ENCODE results near the gene EFCAB7. TPM values are rescaled to one million over a fixed set of nuclear protein-coding genes. Genes with fewer than 3 reads are reported as not detected.

EFCAB7 gene
- total RNA-seq, 1 experiment from 2014 or later = 2.8 TPM

DNA sequence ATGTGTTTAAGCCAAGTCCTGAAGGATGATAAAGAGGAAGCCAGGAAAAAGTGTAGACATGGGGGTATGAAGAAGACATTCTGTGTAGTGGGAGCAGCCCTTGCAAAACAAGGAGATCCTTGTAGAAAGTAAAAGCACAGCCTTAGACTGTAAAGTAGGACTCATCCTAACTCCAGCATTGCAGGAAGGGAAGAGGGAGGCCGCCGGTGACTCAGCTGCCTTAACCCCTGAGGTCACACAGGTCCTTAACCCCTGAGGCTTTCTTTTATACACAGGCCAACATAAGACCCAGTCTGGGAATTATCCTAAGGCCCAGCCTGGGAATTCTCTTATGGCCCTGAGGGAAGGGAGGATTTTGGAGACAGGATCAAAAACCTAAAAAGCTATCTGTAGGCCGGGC lies 87.9 kb downstream of the EFCAB7 start:
- no peaks in the 10 kb centered on the region for H3K9me3 Mint-ChIP-seq
- no peak for TF ChIP-seq NFYB (CRISPR knock-in tag; conservative IDR thresholded peaks at IDR 0.05; ENCODE audit: low read depth)
- TF ChIP-seq GABPB1 (CRISPR knock-in tag; IDR thresholded peaks at IDR 0.05) = no peak
- no peak for TF ChIP-seq TEAD1 (CRISPR knock-in tag; IDR thresholded peaks at IDR 0.05)
- TF ChIP-seq IRF2 (CRISPR knock-in tag; IDR thresholded peaks at IDR 0.05; ENCODE audit: borderline replicate concordance, low read depth) = no peak
- TF ChIP-seq RELA (CRISPR knock-in tag; IDR thresholded peaks at IDR 0.05; ENCODE audit: borderline replicate concordance) = no peak
- TF ChIP-seq NR1H2 (CRISPR knock-in tag; IDR thresholded peaks at IDR 0.05) = no peak
- TF ChIP-seq, protein P1, sequence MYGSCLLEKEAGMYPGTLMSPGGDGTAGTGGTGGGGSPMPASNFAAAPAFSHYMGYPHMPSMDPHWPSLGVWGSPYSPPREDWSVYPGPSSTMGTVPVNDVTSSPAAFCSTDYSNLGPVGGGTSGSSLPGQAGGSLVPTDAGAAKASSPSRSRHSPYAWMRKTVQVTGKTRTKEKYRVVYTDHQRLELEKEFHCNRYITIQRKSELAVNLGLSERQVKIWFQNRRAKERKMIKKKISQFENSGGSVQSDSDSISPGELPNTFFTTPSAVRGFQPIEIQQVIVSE (CRISPR knock-in tag; IDR thresholded peaks at IDR 0.05; ENCODE audit: borderline replicate concordance) = no peak
- TF ChIP-seq ZNF219 (CRISPR knock-in tag; IDR thresholded peaks at IDR 0.05; ENCODE audit: borderline replicate concordance) = no peak
- no peak for TF ChIP-seq ZNF317 (CRISPR knock-in tag; IDR thresholded peaks at IDR 0.05; ENCODE audit: borderline replicate concordance, low read depth)
- TF ChIP-seq, protein P2, sequence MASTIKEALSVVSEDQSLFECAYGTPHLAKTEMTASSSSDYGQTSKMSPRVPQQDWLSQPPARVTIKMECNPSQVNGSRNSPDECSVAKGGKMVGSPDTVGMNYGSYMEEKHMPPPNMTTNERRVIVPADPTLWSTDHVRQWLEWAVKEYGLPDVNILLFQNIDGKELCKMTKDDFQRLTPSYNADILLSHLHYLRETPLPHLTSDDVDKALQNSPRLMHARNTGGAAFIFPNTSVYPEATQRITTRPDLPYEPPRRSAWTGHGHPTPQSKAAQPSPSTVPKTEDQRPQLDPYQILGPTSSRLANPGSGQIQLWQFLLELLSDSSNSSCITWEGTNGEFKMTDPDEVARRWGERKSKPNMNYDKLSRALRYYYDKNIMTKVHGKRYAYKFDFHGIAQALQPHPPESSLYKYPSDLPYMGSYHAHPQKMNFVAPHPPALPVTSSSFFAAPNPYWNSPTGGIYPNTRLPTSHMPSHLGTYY (CRISPR knock-in tag; IDR thresholded peaks at IDR 0.05) = no peak
- TF ChIP-seq, protein P3, sequence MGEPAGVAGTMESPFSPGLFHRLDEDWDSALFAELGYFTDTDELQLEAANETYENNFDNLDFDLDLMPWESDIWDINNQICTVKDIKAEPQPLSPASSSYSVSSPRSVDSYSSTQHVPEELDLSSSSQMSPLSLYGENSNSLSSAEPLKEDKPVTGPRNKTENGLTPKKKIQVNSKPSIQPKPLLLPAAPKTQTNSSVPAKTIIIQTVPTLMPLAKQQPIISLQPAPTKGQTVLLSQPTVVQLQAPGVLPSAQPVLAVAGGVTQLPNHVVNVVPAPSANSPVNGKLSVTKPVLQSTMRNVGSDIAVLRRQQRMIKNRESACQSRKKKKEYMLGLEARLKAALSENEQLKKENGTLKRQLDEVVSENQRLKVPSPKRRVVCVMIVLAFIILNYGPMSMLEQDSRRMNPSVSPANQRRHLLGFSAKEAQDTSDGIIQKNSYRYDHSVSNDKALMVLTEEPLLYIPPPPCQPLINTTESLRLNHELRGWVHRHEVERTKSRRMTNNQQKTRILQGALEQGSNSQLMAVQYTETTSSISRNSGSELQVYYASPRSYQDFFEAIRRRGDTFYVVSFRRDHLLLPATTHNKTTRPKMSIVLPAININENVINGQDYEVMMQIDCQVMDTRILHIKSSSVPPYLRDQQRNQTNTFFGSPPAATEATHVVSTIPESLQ (CRISPR knock-in tag; IDR thresholded peaks at IDR 0.05) = no peak
- no peak for TF ChIP-seq ZNF232 (CRISPR knock-in tag; IDR thresholded peaks at IDR 0.05)
- no peaks in the 10 kb centered on the region for H3K36me3 Mint-ChIP-seq
- H3K4me1 Mint-ChIP-seq = peaks cover 30% of the 10 kb centered on the region
- no peak overlapping the region for H3K4me3 Mint-ChIP-seq
- ATAC-seq (no peak; the same call in 1 of the 2 replicates), DNase-seq (ENCODE audit: low spot score) (no peak)
- CTCF ChIA-PET = interaction anchor here (1.2 kb wide), 1 partner anchor 63 kb away, joined by 3 read pairs; no protein-coding TSS in a partner anchor
- POLR2A ChIA-PET = no interaction called here
- peak overlapping the region; percentile 20; the same call in 1 of the 2 replicates for H3K27ac Mint-ChIP-seq
- no peaks in the 10 kb centered on the region for H3K27me3 Mint-ChIP-seq (ENCODE audit: low read depth)

DNA sequence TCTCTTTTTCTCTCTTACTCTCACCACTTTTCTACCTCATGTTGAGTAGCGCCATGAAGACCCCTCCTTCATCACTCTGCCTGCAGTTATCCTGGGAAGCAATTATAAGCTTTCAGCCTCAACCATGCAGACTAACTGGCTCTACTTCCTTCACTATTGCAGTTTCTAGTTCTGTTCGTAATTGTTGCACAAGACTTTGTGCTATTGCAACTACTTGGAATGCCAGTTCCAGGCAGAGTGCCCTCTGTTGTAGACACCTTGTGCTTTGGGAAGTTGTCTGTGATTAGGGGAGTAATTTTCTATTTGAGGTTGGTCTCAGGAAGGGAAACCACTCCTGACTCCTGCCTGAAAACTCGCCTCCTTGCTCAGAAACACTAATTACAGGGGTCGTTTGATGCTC lies 89.2 kb downstream of the EFCAB7 start:
- CTCF ChIA-PET = interaction anchor here (0.6 to 1.3 kb wide), 3 partner anchors 10 to 62 kb away, joined by 3 to 6 read pairs (median 3); no protein-coding TSS in a partner anchor
- H3K4me1 Mint-ChIP-seq = peaks cover 40% of the 10 kb centered on the region
- H3K36me3 Mint-ChIP-seq = no peaks in the 10 kb centered on the region
- H3K27ac Mint-ChIP-seq = peak overlapping the region; percentile 32; the same call in 1 of the 2 replicates
- no peaks in the 10 kb centered on the region for H3K9me3 Mint-ChIP-seq
- DNase-seq (ENCODE audit: low spot score) (no peak), ATAC-seq (no peak)
- H3K4me3 Mint-ChIP-seq = no peak overlapping the region
- TF ChIP-seq, protein P4, sequence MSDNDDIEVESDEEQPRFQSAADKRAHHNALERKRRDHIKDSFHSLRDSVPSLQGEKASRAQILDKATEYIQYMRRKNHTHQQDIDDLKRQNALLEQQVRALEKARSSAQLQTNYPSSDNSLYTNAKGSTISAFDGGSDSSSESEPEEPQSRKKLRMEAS (CRISPR knock-in tag; IDR thresholded peaks at IDR 0.05) = no peak
- TF ChIP-seq, protein P5, sequence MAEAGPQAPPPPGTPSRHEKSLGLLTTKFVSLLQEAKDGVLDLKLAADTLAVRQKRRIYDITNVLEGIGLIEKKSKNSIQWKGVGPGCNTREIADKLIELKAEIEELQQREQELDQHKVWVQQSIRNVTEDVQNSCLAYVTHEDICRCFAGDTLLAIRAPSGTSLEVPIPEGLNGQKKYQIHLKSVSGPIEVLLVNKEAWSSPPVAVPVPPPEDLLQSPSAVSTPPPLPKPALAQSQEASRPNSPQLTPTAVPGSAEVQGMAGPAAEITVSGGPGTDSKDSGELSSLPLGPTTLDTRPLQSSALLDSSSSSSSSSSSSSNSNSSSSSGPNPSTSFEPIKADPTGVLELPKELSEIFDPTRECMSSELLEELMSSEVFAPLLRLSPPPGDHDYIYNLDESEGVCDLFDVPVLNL (CRISPR knock-in tag; IDR thresholded peaks at IDR 0.05; ENCODE audit: borderline replicate concordance, low read depth) = no peak
- TF ChIP-seq GABPB1 (CRISPR knock-in tag; IDR thresholded peaks at IDR 0.05) = no peak
- TF ChIP-seq ATF1 (CRISPR knock-in tag; IDR thresholded peaks at IDR 0.05) = no peak
- no peak for TF ChIP-seq NR3C1 (CRISPR knock-in tag; conservative IDR thresholded peaks at IDR 0.05; ENCODE audit: low read depth)
- POLR2A ChIA-PET = no interaction called here
- no peaks in the 10 kb centered on the region for H3K27me3 Mint-ChIP-seq (ENCODE audit: low read depth)

DNA sequence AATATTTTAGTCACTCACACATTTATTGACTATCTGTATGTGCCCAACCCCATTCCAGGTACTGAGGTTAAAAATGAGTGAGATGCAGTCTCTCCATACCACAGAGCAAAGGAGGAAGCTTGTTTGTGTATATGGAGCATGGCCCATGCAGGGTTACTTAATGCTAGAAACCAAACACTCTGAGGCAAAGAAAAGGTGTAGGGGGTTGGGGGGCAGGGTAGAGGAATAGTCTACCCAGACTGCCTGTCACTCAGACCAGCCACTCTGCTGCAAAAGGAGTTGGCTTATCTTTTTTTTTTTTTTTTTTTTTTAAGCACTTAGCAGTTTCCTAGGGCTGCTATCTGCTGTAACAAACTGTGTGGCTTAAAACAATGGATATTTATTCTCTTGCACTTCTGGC lies 89.6 kb downstream of the EFCAB7 start:
- ATAC-seq (peak; percentile 60), DNase-seq (ENCODE audit: low spot score) (no peak)
- H3K27ac Mint-ChIP-seq = no peak overlapping the region; the same call in 1 of the 2 replicates
- ChIA-PET POLR2A (no interaction called here), CTCF (interaction anchor here (0.6 to 1.3 kb wide), 3 partner anchors 10 to 61 kb away, joined by 3 to 6 read pairs (median 3); no protein-coding TSS in a partner anchor)
- peaks cover 40% of the 10 kb centered on the region for H3K4me1 Mint-ChIP-seq
- H3K4me3 Mint-ChIP-seq = no peak overlapping the region
- H3K36me3 Mint-ChIP-seq = no peaks in the 10 kb centered on the region
- no peaks in the 10 kb centered on the region for H3K27me3 Mint-ChIP-seq (ENCODE audit: low read depth)
- H3K9me3 Mint-ChIP-seq = no peaks in the 10 kb centered on the region
- TF ChIP-seq, protein P6, sequence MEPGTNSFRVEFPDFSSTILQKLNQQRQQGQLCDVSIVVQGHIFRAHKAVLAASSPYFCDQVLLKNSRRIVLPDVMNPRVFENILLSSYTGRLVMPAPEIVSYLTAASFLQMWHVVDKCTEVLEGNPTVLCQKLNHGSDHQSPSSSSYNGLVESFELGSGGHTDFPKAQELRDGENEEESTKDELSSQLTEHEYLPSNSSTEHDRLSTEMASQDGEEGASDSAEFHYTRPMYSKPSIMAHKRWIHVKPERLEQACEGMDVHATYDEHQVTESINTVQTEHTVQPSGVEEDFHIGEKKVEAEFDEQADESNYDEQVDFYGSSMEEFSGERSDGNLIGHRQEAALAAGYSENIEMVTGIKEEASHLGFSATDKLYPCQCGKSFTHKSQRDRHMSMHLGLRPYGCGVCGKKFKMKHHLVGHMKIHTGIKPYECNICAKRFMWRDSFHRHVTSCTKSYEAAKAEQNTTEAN (CRISPR knock-in tag; IDR thresholded peaks at IDR 0.05) = no peak
- TF ChIP-seq, protein P7, sequence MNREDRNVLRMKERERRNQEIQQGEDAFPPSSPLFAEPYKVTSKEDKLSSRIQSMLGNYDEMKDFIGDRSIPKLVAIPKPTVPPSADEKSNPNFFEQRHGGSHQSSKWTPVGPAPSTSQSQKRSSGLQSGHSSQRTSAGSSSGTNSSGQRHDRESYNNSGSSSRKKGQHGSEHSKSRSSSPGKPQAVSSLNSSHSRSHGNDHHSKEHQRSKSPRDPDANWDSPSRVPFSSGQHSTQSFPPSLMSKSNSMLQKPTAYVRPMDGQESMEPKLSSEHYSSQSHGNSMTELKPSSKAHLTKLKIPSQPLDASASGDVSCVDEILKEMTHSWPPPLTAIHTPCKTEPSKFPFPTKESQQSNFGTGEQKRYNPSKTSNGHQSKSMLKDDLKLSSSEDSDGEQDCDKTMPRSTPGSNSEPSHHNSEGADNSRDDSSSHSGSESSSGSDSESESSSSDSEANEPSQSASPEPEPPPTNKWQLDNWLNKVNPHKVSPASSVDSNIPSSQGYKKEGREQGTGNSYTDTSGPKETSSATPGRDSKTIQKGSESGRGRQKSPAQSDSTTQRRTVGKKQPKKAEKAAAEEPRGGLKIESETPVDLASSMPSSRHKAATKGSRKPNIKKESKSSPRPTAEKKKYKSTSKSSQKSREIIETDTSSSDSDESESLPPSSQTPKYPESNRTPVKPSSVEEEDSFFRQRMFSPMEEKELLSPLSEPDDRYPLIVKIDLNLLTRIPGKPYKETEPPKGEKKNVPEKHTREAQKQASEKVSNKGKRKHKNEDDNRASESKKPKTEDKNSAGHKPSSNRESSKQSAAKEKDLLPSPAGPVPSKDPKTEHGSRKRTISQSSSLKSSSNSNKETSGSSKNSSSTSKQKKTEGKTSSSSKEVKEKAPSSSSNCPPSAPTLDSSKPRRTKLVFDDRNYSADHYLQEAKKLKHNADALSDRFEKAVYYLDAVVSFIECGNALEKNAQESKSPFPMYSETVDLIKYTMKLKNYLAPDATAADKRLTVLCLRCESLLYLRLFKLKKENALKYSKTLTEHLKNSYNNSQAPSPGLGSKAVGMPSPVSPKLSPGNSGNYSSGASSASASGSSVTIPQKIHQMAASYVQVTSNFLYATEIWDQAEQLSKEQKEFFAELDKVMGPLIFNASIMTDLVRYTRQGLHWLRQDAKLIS (CRISPR knock-in tag; IDR thresholded peaks at IDR 0.05; ENCODE audit: borderline replicate concordance) = no peak
- TF ChIP-seq ZNF671 (CRISPR knock-in tag; IDR thresholded peaks at IDR 0.05) (no peak), ELF4 (CRISPR knock-in tag; IDR thresholded peaks at IDR 0.05; ENCODE audit: low read depth) (no peak)
